GM23338 (cell line): ENCODE measurements around the gene PPP1R37. TPM values are rescaled to one million over a fixed set of nuclear protein-coding genes. Genes with fewer than 3 reads are reported as not detected.

ENCODE experiments used
- ATAC-seq: fragments of 200-7000 bp; cut with Tn5 transposase; 3 replicates; pipeline ENCODE4 v1.9.1; 2020
- DNase-seq: peaks from one replicate; pipeline ENCODE4 v3.0.0-alpha.2; 2015; ENCODE audit warnings: low spot score
- H2AFZ ChIP-seq: fragments of 200-600 bp; sonication (generic); 2 replicates; pipeline ENCODE4 v1.8.0; 2016; ENCODE audit warnings: antibody characterized with exemption, mild to moderate bottlenecking, moderate library complexity
- H3F3A ChIP-seq: fragments of 200-600 bp; sonication (generic); replicated peaks from 2 replicates; pipeline ENCODE4 v1.8.0; 2017; ENCODE audit warnings: antibody characterized with exemption, mixed run types, low read depth
- H3K27ac ChIP-seq: fragments of 200-600 bp; sonication (generic); 2 replicates; pipeline ENCODE4 v1.6.1; 2016; ENCODE audit warnings: low read depth
- H3K27me3 ChIP-seq: fragments of 200-600 bp; sonication (generic); 2 replicates; pipeline ENCODE4 v1.8.0; 2016; ENCODE audit warnings: mild to moderate bottlenecking, mixed run types, moderate library complexity; ENCODE audit not compliant: insufficient read depth
- H3K36me3 ChIP-seq: fragments of 200-600 bp; sonication (generic); 2 replicates; pipeline ENCODE4 v1.8.0; 2016; ENCODE audit warnings: mild to moderate bottlenecking; ENCODE audit not compliant: insufficient read depth
- H3K4me1 ChIP-seq: fragments of 200-600 bp; sonication (generic); 2 replicates; pipeline ENCODE4 v1.8.0; 2016; ENCODE audit warnings: mild to moderate bottlenecking, moderate library complexity; ENCODE audit not compliant: insufficient read depth
- H3K4me2 ChIP-seq: fragments of 200-600 bp; sonication (generic); 2 replicates; pipeline ENCODE4 v1.7.1; 2017; ENCODE audit warnings: mixed run types
- H3K4me3 ChIP-seq: fragments of 200-600 bp; sonication (generic); 2 replicates; pipeline ENCODE4 v1.6.1; 2016; ENCODE audit warnings: mixed run types
- H3K79me2 ChIP-seq: fragments of 200-600 bp; sonication (generic); replicated peaks from 2 replicates; pipeline ENCODE4 v1.8.0; 2017; ENCODE audit warnings: mild to moderate bottlenecking; ENCODE audit not compliant: insufficient read depth
- H3K9me2 ChIP-seq: fragments of 200-600 bp; sonication (generic); 2 replicates; pipeline ENCODE4 v1.8.0; 2017; ENCODE audit not compliant: insufficient read depth
- H4K20me1 ChIP-seq: fragments of 200-600 bp; sonication (generic); replicated peaks from 2 replicates; pipeline ENCODE4 v1.8.0; 2017; ENCODE audit warnings: mild to moderate bottlenecking; ENCODE audit not compliant: insufficient read depth
- H3K27ac Mint-ChIP-seq: 2 replicates; pipeline ENCODE4 v1.8.0; 2020; ENCODE audit warnings: inconsistent platforms, mild to moderate bottlenecking, moderate library complexity, mixed read lengths
- H3K27me3 Mint-ChIP-seq: 3 replicates; pipeline ENCODE4 v1.8.0; 2022; ENCODE audit warnings: low read depth, mild to moderate bottlenecking, moderate library complexity, mixed read lengths, inconsistent platforms; ENCODE audit not compliant: insufficient read depth, poor library complexity
- H3K36me3 Mint-ChIP-seq: 3 replicates; pipeline ENCODE4 v1.8.0; 2021; ENCODE audit warnings: low read depth, mild to moderate bottlenecking, inconsistent platforms, moderate library complexity, mixed read lengths
- H3K4me1 Mint-ChIP-seq: 3 replicates; pipeline ENCODE4 v1.8.0; 2020; ENCODE audit warnings: mild to moderate bottlenecking, inconsistent platforms, mixed read lengths
- H3K4me3 Mint-ChIP-seq: 3 replicates; pipeline ENCODE4 v1.8.0; 2021; ENCODE audit warnings: moderate library complexity, mild to moderate bottlenecking, inconsistent platforms, mixed read lengths
- H3K9me3 Mint-ChIP-seq: 3 replicates; pipeline ENCODE4 v1.8.0; 2020; ENCODE audit warnings: moderate library complexity, mild to moderate bottlenecking, inconsistent platforms, mixed read lengths
- CREB1 ChIP-seq: fragments of 250-450 bp; sonication (Bioruptor Pico); IDR thresholded peaks from 2 replicates; pipeline ENCODE4 v1.5.0; 2020; ENCODE audit warnings: low read depth, mild to moderate bottlenecking, moderate library complexity
- JUNB ChIP-seq: IDR thresholded peaks from one replicate; pipeline ENCODE4 v1.6.1; 2016; ENCODE audit warnings: antibody characterized with exemption; ENCODE audit not compliant: unreplicated experiment
- REST ChIP-seq: IDR thresholded peaks from one replicate; pipeline ENCODE4 v1.6.1; 2018; ENCODE audit warnings: antibody characterized with exemption; ENCODE audit not compliant: unreplicated experiment
- STAT1 ChIP-seq: IDR thresholded peaks from one replicate; pipeline ENCODE4 v1.6.1; 2016; ENCODE audit warnings: antibody characterized with exemption; ENCODE audit not compliant: unreplicated experiment
- ZNF114 ChIP-seq: fragments of 250-450 bp; sonication (Bioruptor Pico); IDR thresholded peaks from 2 replicates; pipeline ENCODE4 v1.5.0; 2020; ENCODE audit warnings: mild to moderate bottlenecking, moderate library complexity
- ZNF331 ChIP-seq: fragments of 250-450 bp; sonication (Bioruptor Pico); IDR thresholded peaks from 2 replicates; pipeline ENCODE4 v1.5.0; 2020; ENCODE audit warnings: low read depth, mild to moderate bottlenecking, moderate library complexity
- polyA plus RNA-seq: library from polyadenylated mRNA; unstranded; fragments of >200 nt; fragmentation: Nextera tagmentation; extraction: Ambion mirVana; gene quantifications from 2 replicates; pipeline ENCODE4 v1.2.1, GENCODE V29; 2016
- total RNA-seq: library from RNA; depleted of rRNA; stranded (reverse); fragments of >200 nt; shearing (Covaris generic); gene quantifications from 2 replicates; pipeline ENCODE4 v1.2.3, GENCODE V29; 2014
- TF ChIP-seq, protein P1 (sequence below): fragments of 250-450 bp; sonication (Bioruptor Pico); IDR thresholded peaks from 2 replicates; pipeline ENCODE4 v1.5.0; 2020; ENCODE audit warnings: mild to moderate bottlenecking, moderate library complexity

Gene PPP1R37
- total and polyA plus RNA-seq, 2 experiments from 2014 or later: 6.9 to 47.2 TPM

DNA sequence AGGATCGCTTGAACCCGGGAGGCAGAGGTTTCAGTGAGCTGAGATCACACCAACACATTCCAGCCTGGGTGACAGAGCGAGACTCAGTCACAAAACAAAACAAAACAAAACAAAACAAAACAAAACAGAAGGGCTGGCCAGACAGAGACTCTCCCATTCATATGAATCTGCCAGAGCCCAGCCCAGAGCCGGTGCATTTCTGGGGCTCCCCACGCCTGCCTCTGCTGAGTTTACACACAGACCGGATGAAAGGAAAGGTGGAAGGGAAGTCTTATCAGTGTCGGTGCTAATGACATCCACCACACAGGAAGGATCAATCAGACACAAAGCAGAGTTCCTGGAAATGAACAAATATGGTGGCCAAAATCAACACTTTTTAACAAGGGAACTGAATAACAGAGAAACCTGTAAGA, 78.2 kb downstream of the PPP1R37 start:
- TF ChIP-seq ZNF331 (CRISPR knock-in tag): no peak
- TF ChIP-seq ZNF114 (CRISPR knock-in tag): no peak
- TF ChIP-seq STAT1: no peak
- TF ChIP-seq CREB1 (CRISPR knock-in tag): no peak
- TF ChIP-seq JUNB: no peak
- TF ChIP-seq REST: no peak
- TF ChIP-seq, protein P1, sequence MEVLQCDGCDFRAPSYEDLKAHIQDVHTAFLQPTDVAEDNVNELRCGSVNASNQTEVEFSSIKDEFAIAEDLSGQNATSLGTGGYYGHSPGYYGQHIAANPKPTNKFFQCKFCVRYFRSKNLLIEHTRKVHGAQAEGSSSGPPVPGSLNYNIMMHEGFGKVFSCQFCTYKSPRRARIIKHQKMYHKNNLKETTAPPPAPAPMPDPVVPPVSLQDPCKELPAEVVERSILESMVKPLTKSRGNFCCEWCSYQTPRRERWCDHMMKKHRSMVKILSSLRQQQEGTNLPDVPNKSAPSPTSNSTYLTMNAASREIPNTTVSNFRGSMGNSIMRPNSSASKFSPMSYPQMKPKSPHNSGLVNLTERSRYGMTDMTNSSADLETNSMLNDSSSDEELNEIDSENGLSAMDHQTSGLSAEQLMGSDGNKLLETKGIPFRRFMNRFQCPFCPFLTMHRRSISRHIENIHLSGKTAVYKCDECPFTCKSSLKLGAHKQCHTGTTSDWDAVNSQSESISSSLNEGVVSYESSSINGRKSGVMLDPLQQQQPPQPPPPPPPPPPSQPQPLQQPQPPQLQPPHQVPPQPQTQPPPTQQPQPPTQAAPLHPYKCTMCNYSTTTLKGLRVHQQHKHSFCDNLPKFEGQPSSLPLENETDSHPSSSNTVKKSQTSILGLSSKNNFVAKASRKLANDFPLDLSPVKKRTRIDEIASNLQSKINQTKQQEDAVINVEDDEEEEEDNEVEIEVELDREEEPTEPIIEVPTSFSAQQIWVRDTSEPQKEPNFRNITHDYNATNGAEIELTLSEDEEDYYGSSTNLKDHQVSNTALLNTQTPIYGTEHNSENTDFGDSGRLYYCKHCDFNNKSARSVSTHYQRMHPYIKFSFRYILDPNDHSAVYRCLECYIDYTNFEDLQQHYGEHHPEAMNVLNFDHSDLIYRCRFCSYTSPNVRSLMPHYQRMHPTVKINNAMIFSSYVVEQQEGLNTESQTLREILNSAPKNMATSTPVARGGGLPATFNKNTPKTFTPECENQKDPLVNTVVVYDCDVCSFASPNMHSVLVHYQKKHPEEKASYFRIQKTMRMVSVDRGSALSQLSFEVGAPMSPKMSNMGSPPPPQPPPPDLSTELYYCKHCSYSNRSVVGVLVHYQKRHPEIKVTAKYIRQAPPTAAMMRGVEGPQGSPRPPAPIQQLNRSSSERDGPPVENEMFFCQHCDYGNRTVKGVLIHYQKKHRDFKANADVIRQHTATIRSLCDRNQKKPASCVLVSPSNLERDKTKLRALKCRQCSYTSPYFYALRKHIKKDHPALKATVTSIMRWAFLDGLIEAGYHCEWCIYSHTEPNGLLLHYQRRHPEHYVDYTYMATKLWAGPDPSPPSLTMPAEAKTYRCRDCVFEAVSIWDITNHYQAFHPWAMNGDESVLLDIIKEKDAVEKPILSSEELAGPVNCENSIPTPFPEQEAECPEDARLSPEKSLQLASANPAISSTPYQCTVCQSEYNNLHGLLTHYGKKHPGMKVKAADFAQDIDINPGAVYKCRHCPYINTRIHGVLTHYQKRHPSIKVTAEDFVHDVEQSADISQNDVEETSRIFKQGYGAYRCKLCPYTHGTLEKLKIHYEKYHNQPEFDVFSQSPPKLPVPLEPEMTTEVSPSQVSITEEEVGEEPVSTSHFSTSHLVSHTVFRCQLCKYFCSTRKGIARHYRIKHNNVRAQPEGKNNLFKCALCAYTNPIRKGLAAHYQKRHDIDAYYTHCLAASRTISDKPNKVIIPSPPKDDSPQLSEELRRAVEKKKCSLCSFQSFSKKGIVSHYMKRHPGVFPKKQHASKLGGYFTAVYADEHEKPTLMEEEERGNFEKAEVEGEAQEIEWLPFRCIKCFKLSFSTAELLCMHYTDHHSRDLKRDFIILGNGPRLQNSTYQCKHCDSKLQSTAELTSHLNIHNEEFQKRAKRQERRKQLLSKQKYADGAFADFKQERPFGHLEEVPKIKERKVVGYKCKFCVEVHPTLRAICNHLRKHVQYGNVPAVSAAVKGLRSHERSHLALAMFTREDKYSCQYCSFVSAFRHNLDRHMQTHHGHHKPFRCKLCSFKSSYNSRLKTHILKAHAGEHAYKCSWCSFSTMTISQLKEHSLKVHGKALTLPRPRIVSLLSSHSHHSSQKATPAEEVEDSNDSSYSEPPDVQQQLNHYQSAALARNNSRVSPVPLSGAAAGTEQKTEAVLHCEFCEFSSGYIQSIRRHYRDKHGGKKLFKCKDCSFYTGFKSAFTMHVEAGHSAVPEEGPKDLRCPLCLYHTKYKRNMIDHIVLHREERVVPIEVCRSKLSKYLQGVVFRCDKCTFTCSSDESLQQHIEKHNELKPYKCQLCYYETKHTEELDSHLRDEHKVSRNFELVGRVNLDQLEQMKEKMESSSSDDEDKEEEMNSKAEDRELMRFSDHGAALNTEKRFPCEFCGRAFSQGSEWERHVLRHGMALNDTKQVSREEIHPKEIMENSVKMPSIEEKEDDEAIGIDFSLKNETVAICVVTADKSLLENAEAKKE (CRISPR knock-in tag): no peak
- no peak for DNase-seq
- H3K36me3 ChIP-seq: no peaks in the 10 kb centered on the region
- no peak for ATAC-seq
- H3K4me1 Mint-ChIP-seq: peaks cover 6% of the 10 kb centered on the region
- H3K36me3 Mint-ChIP-seq: no peaks in the 10 kb centered on the region; the same call in 2 of the 3 replicates
- no peaks in the 10 kb centered on the region; the same call in 1 of the 2 replicates for H3K79me2 ChIP-seq
- no peak overlapping the region; the same call in 2 of the 3 replicates for H3K4me3 Mint-ChIP-seq
- H3F3A ChIP-seq: no peaks in the 10 kb centered on the region; the same call in 1 of the 2 replicates
- H3K27me3 ChIP-seq: no peaks in the 10 kb centered on the region
- no peak overlapping the region for H3K27ac Mint-ChIP-seq
- H3K27ac ChIP-seq: no peak overlapping the region
- no peaks in the 10 kb centered on the region for H3K9me2 ChIP-seq
- 0 out of 2 replicates have a peak, but pooled peaks cover 4% of the 10 kb centered on the region for H3K4me1 ChIP-seq
- no peak overlapping the region for H2AFZ ChIP-seq
- no peaks in the 10 kb centered on the region; the same call in 1 of the 2 replicates for H4K20me1 ChIP-seq
- H3K9me3 Mint-ChIP-seq: no peaks in the 10 kb centered on the region
- H3K4me3 ChIP-seq: no peak overlapping the region
- peaks cover 12% of the 10 kb centered on the region for H3K27me3 Mint-ChIP-seq
- no peak overlapping the region for H3K4me2 ChIP-seq
